ENCODE data around the gene STAT3. TPM values are rescaled to one million over a fixed set of nuclear protein-coding genes. Genes with fewer than 3 reads are reported as not detected.
"Not testable (repeated sequence)": the region's sequence is repeated elsewhere in the genome, so short reads cannot be mapped to it uniquely, and the experiment has no call there.

Gene STAT3
- polyA plus RNA-seq, 2 of the 4 experiments (the other 2 are of a cell fraction) = 72.8 to 97.8 TPM

GRCh38 chr17:42321555-42321954 lies 66.7 kb downstream of the STAT3 start:
- peaks cover 40% of the 10 kb centered on the region for H3K4me1 ChIP-seq
- H3K4me3 ChIP-seq = no peak overlapping the region
- no peak for DNase-seq (ENCODE audit: low read depth in 1 of 2, low spot score in 1 of 2)
- POLR2A ChIA-PET = interaction anchor here (0.6 kb wide), 1 partner anchor 50 kb away, joined by 4 read pairs; no protein-coding TSS in a partner anchor
- no peak overlapping the region for H3K27ac ChIP-seq
- CTCF ChIA-PET = interaction anchor here (0.6 to 31.0 kb wide), 30 partner anchors 10 to 349 kb away, joined by 3 to 1360 read pairs (median 8); partner anchors contain the start of genes CAVIN1 and STAT3
- no peaks in the 10 kb centered on the region for H3K9me3 ChIP-seq
- no peak overlapping the region for H3K4me2 ChIP-seq
- FAIRE-seq = no peak
- TF ChIP-seq JUNB (IDR thresholded peaks at IDR 0.05) = no peak
- TF ChIP-seq POLR2A (IDR thresholded peaks at IDR 0.05; ENCODE audit: low read length) = no peak
- TF ChIP-seq E2F6 (IDR thresholded peaks at IDR 0.05; ENCODE audit: borderline replicate concordance, low read depth) = no peak
- TF ChIP-seq CTCF (IDR thresholded peaks at IDR 0.05) = no peak
- no peak for TF ChIP-seq ESRRA (IDR thresholded peaks at IDR 0.05; ENCODE audit: borderline replicate concordance, low read length)
- no peak for TF ChIP-seq POLR2AphosphoS2 (conservative IDR thresholded peaks at IDR 0.05; ENCODE audit: low read length)
- no peak for TF ChIP-seq ZFP36 (IDR thresholded peaks at IDR 0.05; ENCODE audit: borderline replicate concordance, partially characterized antibody)
- no peak for TF ChIP-seq CEBPB (IDR thresholded peaks at IDR 0.05)
- TF ChIP-seq HOXB13 (CRISPR knock-in tag; IDR thresholded peaks at IDR 0.05; ENCODE audit: low read depth) = no peak
- TF ChIP-seq FOXS1 (CRISPR knock-in tag; IDR thresholded peaks at IDR 0.05) = no peak
- TF ChIP-seq ATOH8 (CRISPR knock-in tag; IDR thresholded peaks at IDR 0.05; ENCODE audit: low read depth) = no peak
- TF ChIP-seq EHF (CRISPR knock-in tag; IDR thresholded peaks at IDR 0.05) = no peak
- TF ChIP-seq PHF8 (IDR thresholded peaks at IDR 0.05; ENCODE audit: borderline replicate concordance, low read depth) = no peak
- no peak for TF ChIP-seq CHD2 (IDR thresholded peaks at IDR 0.05; ENCODE audit: low read length, partially characterized antibody)
- TF ChIP-seq, protein P1, sequence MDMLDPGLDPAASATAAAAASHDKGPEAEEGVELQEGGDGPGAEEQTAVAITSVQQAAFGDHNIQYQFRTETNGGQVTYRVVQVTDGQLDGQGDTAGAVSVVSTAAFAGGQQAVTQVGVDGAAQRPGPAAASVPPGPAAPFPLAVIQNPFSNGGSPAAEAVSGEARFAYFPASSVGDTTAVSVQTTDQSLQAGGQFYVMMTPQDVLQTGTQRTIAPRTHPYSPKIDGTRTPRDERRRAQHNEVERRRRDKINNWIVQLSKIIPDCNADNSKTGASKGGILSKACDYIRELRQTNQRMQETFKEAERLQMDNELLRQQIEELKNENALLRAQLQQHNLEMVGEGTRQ (IDR thresholded peaks at IDR 0.05) = no peak
- TF ChIP-seq CBX2 (IDR thresholded peaks at IDR 0.05; ENCODE audit: borderline replicate concordance, low read depth) = no peak
- no peak for TF ChIP-seq FOSB (CRISPR knock-in tag; IDR thresholded peaks at IDR 0.05)
- ATAC-seq = no peak
- WGBS (ENCODE audit: missing lambda C conversion rate) = 94% methylated on average over 4 of the region's 4 CpGs

- ATAC-seq; DNase-seq (ENCODE audit: low read depth in 1 of 2, low spot score in 1 of 2); H3K4me2 ChIP-seq; H3K27ac ChIP-seq; H3K4me3 ChIP-seq; H3K9me3 ChIP-seq; POLR2A ChIA-PET; FAIRE-seq: not testable (repeated sequence)
- peaks cover 11% of the 10 kb centered on the region for H3K4me1 ChIP-seq
- WGBS (ENCODE audit: missing lambda C conversion rate) = 95% methylated on average over 6 of the region's 6 CpGs
- CTCF ChIA-PET = interaction anchor here (0.6 to 31.0 kb wide), 12 partner anchors 9 to 209 kb away, joined by 3 to 1360 read pairs (median 4); partner anchors contain the start of gene STAT3
Measured at GRCh38 chr17:42317967-42318366, 70.3 kb downstream of the STAT3 start.

DNA sequence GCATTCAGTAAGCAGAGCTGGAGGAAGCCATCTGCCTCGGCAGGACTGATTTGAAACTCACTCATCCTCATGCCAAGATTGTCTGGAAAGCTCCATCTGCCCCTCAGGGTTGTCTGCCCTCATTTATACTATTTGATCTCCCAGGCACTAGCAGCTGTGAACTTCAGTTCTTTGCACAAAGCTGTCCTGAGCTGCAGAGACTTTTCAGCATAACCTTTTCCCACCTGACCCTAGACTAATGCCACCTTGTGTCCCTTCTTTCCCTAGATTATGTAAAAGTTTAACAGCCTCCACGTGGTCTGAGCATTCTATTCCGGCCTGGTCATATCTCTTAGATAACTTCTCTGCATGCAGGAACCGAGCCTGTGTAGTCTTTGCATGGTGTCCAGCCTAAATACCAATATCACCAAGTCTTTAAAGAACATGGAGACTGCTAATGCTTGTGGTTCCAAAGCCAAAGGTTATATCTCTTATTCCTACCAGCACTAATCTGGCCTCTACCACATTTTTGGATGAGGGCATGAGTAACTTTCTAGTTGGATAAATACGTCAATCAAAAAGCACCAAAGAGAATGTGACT lies 70.9 kb downstream of the STAT3 start:
- ChIA-PET POLR2A (interaction anchor here (0.6 to 1.0 kb wide), 3 partner anchors 106 to 190 kb away, joined by 3 to 4 read pairs (median 3); partner anchors contain the start of gene CAVIN1), CTCF (interaction anchor here (0.6 to 31.0 kb wide), 13 partner anchors 6 to 211 kb away, joined by 3 to 1360 read pairs (median 4); partner anchors contain the start of gene STAT3)
- Histone ChIP-seq H3K9me3 (no peaks in the 10 kb centered on the region), H3K4me3 (no peak overlapping the region), H3K4me2 (no peak overlapping the region), H3K4me1 (peaks cover 10% of the 10 kb centered on the region), H3K27ac (no peak overlapping the region)
- DNase-seq (ENCODE audit: low read depth in 1 of 2, low spot score in 1 of 2) (no peak), ATAC-seq (no peak), FAIRE-seq (no peak)
- no peak for TF ChIP-seq HOXA7 (CRISPR knock-in tag; IDR thresholded peaks at IDR 0.05)
- TF ChIP-seq MAX (IDR thresholded peaks at IDR 0.05) = no peak
- TF ChIP-seq FOSL2 (IDR thresholded peaks at IDR 0.05) = no peak
- no peak for TF ChIP-seq FOSL2 (CRISPR knock-in tag; IDR thresholded peaks at IDR 0.05)
- 62% methylated on average over 5 of the region's 5 CpGs for WGBS (ENCODE audit: missing lambda C conversion rate)
